Measurements from ENCODE around the gene SPATA2L.
"Not testable (repeated sequence)": the region's sequence is repeated elsewhere in the genome, so short reads cannot be mapped to it uniquely, and the experiment has no call there.

Gene SPATA2L

DNA sequence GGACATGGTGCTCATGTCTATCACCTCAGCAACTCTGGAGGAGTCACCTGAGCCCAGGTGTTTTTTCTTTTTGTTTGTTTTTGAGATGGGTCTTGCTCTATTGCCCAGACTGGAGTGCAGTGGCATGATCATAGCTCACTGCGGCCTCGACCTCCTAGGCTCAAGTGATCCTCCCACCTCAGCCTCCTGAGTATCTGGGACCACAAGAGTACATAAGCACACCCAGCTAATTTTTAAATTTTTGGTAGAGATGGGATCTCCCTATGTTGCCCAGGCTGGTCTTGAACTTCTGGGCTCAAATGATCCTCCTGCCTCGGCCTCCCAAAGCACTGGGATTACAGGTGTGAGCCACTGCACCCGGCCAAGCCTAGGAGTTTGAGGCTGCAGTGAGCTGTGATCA lies 11.9 kb downstream of the SPATA2L start:
- Mint-ChIP-seq H3K4me1 (peaks cover 21% of the 10 kb centered on the region), H3K36me3 (ENCODE audit: insufficient read depth) (peaks cover 38% of the 10 kb centered on the region)
- not testable (repeated sequence) for ATAC-seq (replicated peaks; ENCODE audit: extremely low read depth, poor library complexity, severe bottlenecking); H3K27ac Mint-ChIP-seq (ENCODE audit: low read depth); H3K9me3 Mint-ChIP-seq; DNase-seq (ENCODE audit: low spot score in 2 of 2); H3K27me3 Mint-ChIP-seq; H3K4me3 Mint-ChIP-seq

DNA sequence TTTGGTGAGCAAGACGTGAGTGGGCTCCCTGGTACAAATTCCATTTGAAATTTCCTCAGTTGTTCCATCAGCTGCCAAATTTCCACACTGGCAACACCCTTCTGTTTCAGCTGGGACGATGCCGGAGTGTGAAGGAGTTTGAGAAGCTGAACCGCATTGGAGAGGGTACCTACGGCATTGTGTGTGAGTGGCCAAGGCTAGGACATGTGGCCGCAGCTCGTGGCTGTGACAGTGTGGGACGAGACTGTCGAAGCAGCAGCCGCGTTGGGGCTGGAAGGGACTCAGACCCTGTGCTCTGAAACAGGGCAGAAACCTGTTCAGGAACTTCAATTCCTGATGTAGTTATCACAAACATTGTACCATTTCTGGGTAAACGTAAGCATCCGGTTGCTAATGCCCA lies 12.4 kb downstream of the SPATA2L start:
- H3K27me3 Mint-ChIP-seq = no peaks in the 10 kb centered on the region
- ATAC-seq (replicated peaks; ENCODE audit: extremely low read depth, poor library complexity, severe bottlenecking) = no peak
- H3K27ac Mint-ChIP-seq (ENCODE audit: low read depth) = no peak overlapping the region
- peaks cover 21% of the 10 kb centered on the region for H3K4me1 Mint-ChIP-seq
- H3K36me3 Mint-ChIP-seq (ENCODE audit: insufficient read depth) = peaks cover 38% of the 10 kb centered on the region
- H3K9me3 Mint-ChIP-seq = no peaks in the 10 kb centered on the region
- H3K4me3 Mint-ChIP-seq = no peak overlapping the region
- no peak for DNase-seq (ENCODE audit: low spot score in 2 of 2)

DNA sequence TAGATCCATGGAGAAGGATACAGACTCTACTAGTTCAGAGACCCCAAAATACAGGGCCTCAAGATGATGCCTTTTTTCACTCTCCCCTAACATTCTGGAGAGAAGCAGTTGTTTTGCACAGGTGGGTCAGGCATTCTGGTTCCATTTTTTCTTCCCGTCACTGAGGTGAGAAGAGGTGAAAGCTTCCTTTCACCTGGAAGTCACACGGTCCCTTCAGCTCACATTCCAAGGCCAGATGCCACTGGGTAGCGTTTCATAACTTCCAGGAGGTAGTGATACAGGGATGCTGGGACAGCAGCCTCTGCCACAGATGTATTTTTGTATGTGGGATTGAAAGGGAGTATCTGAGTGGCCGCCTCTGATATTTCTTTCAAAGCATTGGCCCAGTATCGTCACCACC lies 13.1 kb downstream of the SPATA2L start:
- no peaks in the 10 kb centered on the region for H3K27me3 Mint-ChIP-seq
- ATAC-seq (replicated peaks; ENCODE audit: extremely low read depth, poor library complexity, severe bottlenecking) (no peak), DNase-seq (ENCODE audit: low spot score in 2 of 2) (no peak)
- peaks cover 21% of the 10 kb centered on the region for H3K4me1 Mint-ChIP-seq
- H3K4me3 Mint-ChIP-seq = peak overlapping the region; percentile 91
- H3K27ac Mint-ChIP-seq (ENCODE audit: low read depth) = no peak overlapping the region
- H3K36me3 Mint-ChIP-seq (ENCODE audit: insufficient read depth) = peaks cover 31% of the 10 kb centered on the region
- no peaks in the 10 kb centered on the region for H3K9me3 Mint-ChIP-seq

DNA sequence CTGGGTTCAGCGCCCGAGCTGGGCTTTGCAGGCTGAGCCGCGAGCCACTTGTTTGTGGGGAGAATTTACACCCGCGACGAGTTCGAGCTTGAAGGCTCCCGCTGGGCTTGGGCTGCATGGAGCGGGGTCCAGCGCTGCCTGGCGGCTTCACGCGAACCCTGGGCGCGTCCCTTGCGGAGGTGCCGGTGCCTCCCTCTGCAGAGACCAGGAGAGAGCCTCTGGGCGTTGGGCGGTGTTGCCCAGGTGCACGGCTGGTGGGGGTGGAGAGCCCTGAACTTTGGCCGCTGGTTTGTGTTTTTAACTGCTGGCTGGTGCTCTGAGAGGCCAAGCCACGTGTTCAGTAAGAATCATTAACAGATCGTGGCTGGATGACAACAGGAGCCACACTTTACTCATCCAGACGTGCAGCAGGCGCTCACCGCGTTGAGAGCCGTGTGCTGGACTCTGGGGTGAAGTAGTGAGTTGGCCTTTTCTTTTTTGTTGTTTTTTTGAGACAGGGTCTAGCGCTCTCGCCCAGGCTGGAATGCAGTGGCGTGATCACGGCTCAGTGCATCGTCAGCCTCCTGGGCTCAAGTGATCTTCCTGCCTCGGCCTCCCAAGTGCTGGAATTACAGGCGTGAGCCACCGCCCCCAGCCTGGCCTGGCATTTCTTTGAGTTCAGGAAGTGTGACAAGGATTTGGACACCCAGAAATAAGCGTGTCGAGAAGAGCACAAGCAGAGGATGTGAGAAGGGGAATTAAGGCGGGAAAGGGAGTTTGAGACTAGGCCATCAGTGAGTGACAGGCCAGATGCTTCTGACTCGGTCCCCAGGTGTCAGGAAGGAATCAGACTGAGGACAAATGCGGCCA lies 14.2 kb downstream of the SPATA2L start:
- H3K27me3 Mint-ChIP-seq = no peaks in the 10 kb centered on the region
- H3K27ac Mint-ChIP-seq (ENCODE audit: low read depth) = peak overlapping the region; percentile 46
- ATAC-seq (replicated peaks; ENCODE audit: extremely low read depth, poor library complexity, severe bottlenecking) (peak; percentile 57), DNase-seq (ENCODE audit: low spot score in 2 of 2) (no peak)
- peaks cover 21% of the 10 kb centered on the region for H3K4me1 Mint-ChIP-seq
- no peaks in the 10 kb centered on the region for H3K9me3 Mint-ChIP-seq
- H3K4me3 Mint-ChIP-seq = peak overlapping the region; percentile 91
- peaks cover 27% of the 10 kb centered on the region for H3K36me3 Mint-ChIP-seq (ENCODE audit: insufficient read depth)

DNA sequence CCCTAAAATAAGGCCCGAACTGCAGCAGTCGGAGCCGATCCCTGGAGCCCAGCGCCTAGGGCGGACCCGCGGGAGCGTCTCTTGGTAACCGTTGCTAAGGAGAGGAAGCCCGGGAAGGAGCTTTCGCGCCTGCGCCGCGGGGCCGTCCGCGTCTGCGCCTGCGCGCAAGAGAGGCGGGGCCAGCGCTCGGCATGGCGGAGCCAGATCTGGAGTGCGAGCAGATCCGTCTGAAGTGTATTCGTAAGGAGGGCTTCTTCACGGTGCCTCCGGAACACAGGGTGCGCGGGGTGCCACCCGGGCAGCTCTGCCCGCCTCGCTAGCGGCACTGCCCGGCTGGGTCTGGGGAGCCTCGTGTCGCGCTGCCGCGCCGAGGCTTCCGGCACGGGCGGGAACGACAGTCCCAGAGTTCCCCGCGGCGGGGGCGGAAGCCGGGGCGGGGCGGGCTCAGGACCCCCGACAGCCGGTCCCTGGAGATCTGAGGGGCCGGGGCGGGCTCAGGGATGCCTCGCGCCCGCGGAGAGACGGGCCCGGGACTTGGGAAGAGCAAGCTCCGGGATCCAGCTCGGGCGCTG lies 14.9 kb downstream of the SPATA2L start, which contains the start of gene CDK10:
TSS of gene CDK10 (plus strand) at position 170 of the 572 bp plus-strand sequence. CDS start at position 192, 22 bp downstream.
- Mint-ChIP-seq H3K36me3 (ENCODE audit: insufficient read depth) (peaks cover 25% of the 10 kb centered on the region), H3K4me1 (peaks cover 21% of the 10 kb centered on the region), H3K27ac (ENCODE audit: low read depth) (peak within 1 kb of the TSS; percentile 88), H3K4me3 (peak within 1 kb of the TSS; percentile 91), H3K9me3 (no peaks in the 10 kb centered on the region), H3K27me3 (no peaks in the 10 kb centered on the region)
- peak; percentile 85 for ATAC-seq (replicated peaks; ENCODE audit: extremely low read depth, poor library complexity, severe bottlenecking)
- DNase-seq (ENCODE audit: low spot score in 2 of 2) = peak; percentile 80 to 88

DNA sequence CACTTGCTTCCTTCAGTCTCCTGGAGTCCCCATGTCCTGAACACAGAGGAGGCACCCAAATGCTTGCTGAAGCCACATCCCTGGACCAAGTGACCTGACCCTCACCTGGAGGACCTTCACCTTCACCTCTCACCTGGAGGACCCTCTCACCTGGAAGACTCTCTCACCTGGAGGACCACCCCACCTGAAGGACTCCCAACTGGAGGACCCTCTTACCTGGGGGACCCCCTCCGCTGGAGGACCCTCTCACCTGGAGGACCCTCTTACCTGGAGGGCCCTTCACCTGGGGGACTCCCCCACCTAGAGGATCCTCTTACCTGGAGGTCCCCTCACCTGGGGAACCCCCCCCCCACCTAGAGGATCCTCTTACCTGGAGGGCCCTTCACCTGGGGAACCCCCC lies 15.6 kb downstream of the SPATA2L start:
- H3K4me1 Mint-ChIP-seq = peaks cover 21% of the 10 kb centered on the region
- peak overlapping the region; percentile 88 for H3K27ac Mint-ChIP-seq (ENCODE audit: low read depth)
- H3K27me3 Mint-ChIP-seq = no peaks in the 10 kb centered on the region

DNA sequence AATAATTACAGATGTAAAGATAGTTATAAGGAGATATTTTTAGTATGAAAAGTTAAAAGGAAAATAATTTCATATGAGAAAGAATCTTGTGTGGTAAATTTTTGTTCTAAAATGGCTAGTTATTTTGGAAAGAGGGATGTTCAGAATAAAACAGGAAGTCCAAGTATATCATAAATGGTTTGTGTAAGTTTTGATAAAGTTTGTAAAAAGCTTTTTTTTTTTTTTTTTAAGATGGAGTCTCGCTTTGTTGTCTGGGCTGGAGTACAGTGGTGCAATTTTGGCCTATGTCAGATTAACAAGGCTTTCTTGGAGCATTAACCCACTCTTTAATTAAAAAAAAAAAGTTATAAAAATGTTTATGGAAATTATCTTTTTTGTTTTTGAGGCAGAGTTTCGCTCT lies 23.2 kb downstream of the SPATA2L start:
- Mint-ChIP-seq H3K9me3 (no peaks in the 10 kb centered on the region), H3K36me3 (ENCODE audit: insufficient read depth) (peaks cover 1% of the 10 kb centered on the region), H3K4me3 (no peak overlapping the region), H3K27ac (ENCODE audit: low read depth) (no peak overlapping the region), H3K4me1 (no peaks in the 10 kb centered on the region), H3K27me3 (no peaks in the 10 kb centered on the region)
- ATAC-seq (replicated peaks; ENCODE audit: extremely low read depth, poor library complexity, severe bottlenecking) (no peak), DNase-seq (ENCODE audit: low spot score in 2 of 2) (no peak)

More for the DNA sequence above, 15.6 kb downstream of the SPATA2L start:
- peak overlapping the region; percentile 91 for H3K4me3 Mint-ChIP-seq
- no peaks in the 10 kb centered on the region for H3K9me3 Mint-ChIP-seq
- no peak for ATAC-seq (replicated peaks; ENCODE audit: extremely low read depth, poor library complexity, severe bottlenecking)
- H3K36me3 Mint-ChIP-seq (ENCODE audit: insufficient read depth) = peaks cover 20% of the 10 kb centered on the region
- DNase-seq (ENCODE audit: low spot score in 2 of 2) = no peak

DNA sequence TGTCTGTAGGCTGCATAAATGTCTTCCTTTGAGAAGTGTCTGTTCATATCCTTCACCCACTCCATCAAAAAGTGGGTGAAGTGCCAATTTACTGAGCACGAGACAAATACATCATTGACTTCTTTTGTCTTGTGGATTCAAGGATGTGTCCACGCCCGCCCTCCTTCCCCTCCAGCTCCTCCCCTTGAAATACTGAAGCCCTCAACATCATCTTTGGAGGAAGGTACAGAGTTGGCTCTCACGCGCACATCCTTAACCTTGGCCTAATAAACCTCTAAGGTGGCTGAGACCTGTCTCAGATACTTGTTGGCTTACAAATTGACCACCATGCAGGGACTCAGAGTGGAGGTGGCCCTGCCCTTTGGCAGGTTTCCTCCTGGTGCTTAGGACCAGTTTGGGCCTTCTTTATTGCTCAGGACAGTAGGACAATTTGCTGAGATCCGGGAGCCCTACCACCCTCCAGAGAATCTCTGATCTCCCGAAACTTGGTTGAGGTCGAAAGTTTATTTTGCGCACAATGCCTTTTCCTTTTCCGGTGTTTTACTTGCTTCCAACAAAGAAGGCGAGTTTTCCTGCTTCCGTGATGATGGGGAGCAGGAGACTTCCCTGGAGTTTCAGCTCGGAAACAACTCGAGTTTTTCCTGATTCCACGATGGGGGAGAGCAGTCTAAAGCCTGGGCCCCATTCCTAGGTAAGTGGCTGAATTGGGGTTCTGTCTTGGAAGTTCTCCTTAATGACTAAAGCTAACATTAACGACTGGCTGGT lies 29.1 kb downstream of the SPATA2L start:
- no peaks in the 10 kb centered on the region for H3K4me1 Mint-ChIP-seq
- no peaks in the 10 kb centered on the region for H3K27me3 Mint-ChIP-seq
- peaks cover 1% of the 10 kb centered on the region for H3K36me3 Mint-ChIP-seq (ENCODE audit: insufficient read depth)
- ATAC-seq (replicated peaks; ENCODE audit: extremely low read depth, poor library complexity, severe bottlenecking) (no peak), DNase-seq (ENCODE audit: low spot score in 2 of 2) (no peak)
- no peak overlapping the region for H3K4me3 Mint-ChIP-seq
- no peak overlapping the region for H3K27ac Mint-ChIP-seq (ENCODE audit: low read depth)
- H3K9me3 Mint-ChIP-seq = no peaks in the 10 kb centered on the region

DNA sequence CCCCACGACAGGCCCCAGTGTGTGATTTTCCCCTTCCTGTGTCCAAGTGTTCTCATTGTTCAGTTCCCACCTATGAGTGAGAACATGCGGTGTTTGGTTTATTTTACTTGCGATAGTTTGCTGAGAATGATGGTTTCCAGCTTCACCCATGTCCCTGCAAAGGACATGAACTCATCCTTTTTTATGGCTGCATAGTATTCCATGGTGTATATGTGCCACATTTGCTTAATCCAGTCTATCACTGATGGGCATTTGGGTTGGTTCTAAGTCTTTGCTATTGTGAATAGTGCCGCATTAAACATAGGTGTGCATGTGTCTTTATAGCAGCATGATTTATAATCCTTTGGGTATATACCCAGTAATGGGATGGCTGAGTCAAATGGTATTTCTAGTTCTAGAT lies 29.9 kb downstream of the SPATA2L start:
- H3K27me3 Mint-ChIP-seq; H3K36me3 Mint-ChIP-seq (ENCODE audit: insufficient read depth); H3K9me3 Mint-ChIP-seq; DNase-seq (ENCODE audit: low spot score in 2 of 2); H3K27ac Mint-ChIP-seq (ENCODE audit: low read depth); H3K4me3 Mint-ChIP-seq; H3K4me1 Mint-ChIP-seq; ATAC-seq (replicated peaks; ENCODE audit: extremely low read depth, poor library complexity, severe bottlenecking): not testable (repeated sequence)

DNA sequence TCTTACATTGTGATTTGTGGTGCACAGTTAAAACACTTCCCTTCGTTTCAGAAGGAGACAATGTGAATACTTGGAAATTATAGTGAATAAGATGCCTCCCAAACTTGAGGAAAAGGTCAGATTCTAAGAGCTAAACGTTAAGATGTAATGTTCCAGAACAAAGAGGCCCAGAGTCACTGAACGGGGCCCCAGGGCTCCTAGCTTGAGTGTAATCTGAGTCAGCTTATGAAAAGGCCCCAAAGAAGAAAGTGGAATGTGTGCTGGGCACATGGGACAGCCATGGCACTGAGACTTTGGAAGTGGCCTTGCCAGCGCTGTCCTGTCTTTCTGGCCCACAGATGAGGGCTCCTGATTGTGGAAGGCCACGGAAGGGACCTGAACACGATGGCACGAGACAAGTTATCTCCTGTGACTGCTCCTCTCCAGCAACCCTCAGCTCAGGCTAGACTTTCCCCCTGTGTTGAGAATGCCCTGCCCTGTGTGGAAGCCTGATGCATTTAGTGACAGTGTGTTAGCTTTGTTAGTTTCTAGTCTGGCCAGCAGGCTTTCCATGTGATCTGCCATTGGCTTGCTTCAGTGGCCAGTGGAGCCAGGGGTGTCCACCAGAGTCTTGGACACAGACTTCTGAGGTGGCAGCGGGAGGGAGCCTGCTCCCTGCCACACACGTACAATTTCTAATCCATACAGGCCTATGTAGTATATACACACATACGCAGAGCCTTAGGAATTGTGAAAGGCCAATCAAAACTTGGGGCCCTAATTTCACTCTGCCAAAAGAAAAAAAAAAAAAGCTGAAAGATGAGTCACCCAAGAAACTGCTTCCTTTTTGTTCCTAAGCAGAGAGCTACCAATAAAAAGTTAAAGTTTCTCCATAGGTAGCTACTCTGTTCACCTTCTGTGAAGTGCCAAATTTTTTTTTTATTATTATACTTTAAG lies 30.7 kb downstream of the SPATA2L start:
- no peak overlapping the region for H3K4me3 Mint-ChIP-seq
- no peaks in the 10 kb centered on the region for H3K4me1 Mint-ChIP-seq
- ATAC-seq (replicated peaks; ENCODE audit: extremely low read depth, poor library complexity, severe bottlenecking) (no peak), DNase-seq (ENCODE audit: low spot score in 2 of 2) (no peak)
- peaks cover 1% of the 10 kb centered on the region for H3K36me3 Mint-ChIP-seq (ENCODE audit: insufficient read depth)
- no peaks in the 10 kb centered on the region for H3K27me3 Mint-ChIP-seq
- no peak overlapping the region for H3K27ac Mint-ChIP-seq (ENCODE audit: low read depth)
- no peaks in the 10 kb centered on the region for H3K9me3 Mint-ChIP-seq

DNA sequence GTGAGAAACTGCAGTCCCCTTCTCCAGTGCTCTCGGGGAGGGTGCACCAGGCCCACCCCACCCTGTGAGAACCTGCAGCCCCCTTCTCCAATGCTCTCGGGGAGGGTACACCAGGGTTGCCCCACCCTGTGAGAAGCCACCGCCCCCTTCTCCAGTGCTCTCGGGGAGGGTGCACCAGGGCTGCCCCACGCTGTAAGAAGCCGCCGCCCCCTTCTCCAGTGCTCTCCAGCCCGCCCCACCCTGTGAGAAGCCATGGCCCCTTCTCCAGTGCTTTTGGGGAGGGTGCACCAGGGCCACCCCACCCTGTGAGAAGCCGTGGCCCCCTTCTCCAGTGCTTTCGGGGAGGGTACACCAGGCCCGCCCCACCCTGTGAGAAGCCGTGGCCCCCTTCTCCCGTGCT lies 31.8 kb downstream of the SPATA2L start:
- H3K9me3 Mint-ChIP-seq = no peaks in the 10 kb centered on the region
- no peak overlapping the region for H3K4me3 Mint-ChIP-seq
- peaks cover 1% of the 10 kb centered on the region for H3K36me3 Mint-ChIP-seq (ENCODE audit: insufficient read depth)
- H3K27ac Mint-ChIP-seq (ENCODE audit: low read depth) = no peak overlapping the region
- no peak for ATAC-seq (replicated peaks; ENCODE audit: extremely low read depth, poor library complexity, severe bottlenecking)
- DNase-seq (ENCODE audit: low spot score in 2 of 2) = no peak
- no peaks in the 10 kb centered on the region for H3K27me3 Mint-ChIP-seq
- H3K4me1 Mint-ChIP-seq = no peaks in the 10 kb centered on the region

DNA sequence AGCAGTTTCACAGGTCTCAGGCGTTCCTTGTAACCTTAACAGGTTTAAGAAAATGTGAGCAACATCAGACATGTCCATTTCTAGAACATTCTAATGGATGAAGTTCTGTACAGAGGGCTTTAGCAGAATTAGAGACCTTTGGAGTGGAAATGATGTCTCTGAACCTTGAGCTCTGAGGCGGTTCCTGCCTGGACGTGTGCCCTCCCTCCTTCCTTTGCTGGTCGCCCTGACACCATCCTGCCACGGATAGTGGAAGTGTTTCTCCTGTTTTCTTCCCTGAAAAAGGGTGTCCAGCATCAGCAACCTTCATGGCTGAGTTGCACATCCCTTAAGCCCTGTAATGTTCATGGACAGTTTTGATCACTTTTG lies 32.7 kb downstream of the SPATA2L start:
- Mint-ChIP-seq H3K9me3 (no peaks in the 10 kb centered on the region), H3K27ac (ENCODE audit: low read depth) (no peak overlapping the region), H3K4me1 (no peaks in the 10 kb centered on the region), H3K36me3 (ENCODE audit: insufficient read depth) (no peaks in the 10 kb centered on the region), H3K4me3 (no peak overlapping the region), H3K27me3 (no peaks in the 10 kb centered on the region)
- DNase-seq (ENCODE audit: low spot score in 2 of 2) (no peak), ATAC-seq (replicated peaks; ENCODE audit: extremely low read depth, poor library complexity, severe bottlenecking) (no peak)

Data from central memory CD8-positive, alpha-beta T cell (primary cell).